Mucosa of descending colon (tissue), 3 donors: ENCODE results near the gene SLC26A6. TPM values are rescaled to one million over a fixed set of nuclear protein-coding genes. Genes with fewer than 3 reads are reported as not detected.

ENCODE experiments used
- ATAC-seq: fragments of 200-7000 bp; cut with Tn5 transposase; one replicate; pipeline ENCODE4 v1.9.1; 2020; ENCODE audit warnings: mild to moderate bottlenecking, moderate library complexity
- DNase-seq, 3 donors: peaks; one replicate each; pipeline ENCODE4 v3.0.0-alpha.2; 2020
- H3K36me3 ChIP-seq: fragments of 200-600 bp; one replicate; pipeline ENCODE4 v1.8.0; 2021; ENCODE audit warnings: low read depth, mild to moderate bottlenecking
- H3K4me1 ChIP-seq: fragments of 200-600 bp; one replicate; pipeline ENCODE4 v1.8.0; 2021; ENCODE audit warnings: low read depth, mild to moderate bottlenecking
- H3K4me3 ChIP-seq: fragments of 200-600 bp; one replicate; pipeline ENCODE4 v1.8.0; 2021; ENCODE audit warnings: mild to moderate bottlenecking
- H3K9me3 ChIP-seq: fragments of 200-600 bp; one replicate; pipeline ENCODE4 v1.8.0; 2021; ENCODE audit warnings: mild to moderate bottlenecking
- intact Hi-C, 2 donors: fragments of 100-400 bp; cut with DNase I in 1 of 2; cut with micrococcal nuclease in 1 of 2; formaldehyde crosslinking; loops; one replicate each; pipeline versions ENCODE4 v1.11.0 to v1.11.1; 2022; cut with DNase I, micrococcal nuclease
- total RNA-seq, 3 donors: library from RNA; stranded (reverse); fragmentation: NEBNext Ultra II Directional in 2 of 3; extraction: Animal tissue kit (Norgen Biotek cat#: 25700) in 2 of 3; gene quantifications; one replicate each; pipeline versions ENCODE4 v1.2.1 to v1.2.4, GENCODE V29; 2021 to 2023
- TF ChIP-seq, protein P1 (sequence below): fragments of 200-600 bp; IDR thresholded peaks from one replicate; pipeline ENCODE4 v1.8.0; 2022; ENCODE audit warnings: antibody characterized with exemption, mild to moderate bottlenecking
- donor health status: DM: no; HTN: no; CAD: no; lungs with moderate emphysema.
- donor health status: DM: no; HTN: no; CAD: no.
- donor health status: DM: no; HTN: yes; CAD: no.

The SLC26A6 gene
- total RNA-seq, 3 donors from 2014 or later: 78.6 to 161 (median 104) TPM

DNA sequence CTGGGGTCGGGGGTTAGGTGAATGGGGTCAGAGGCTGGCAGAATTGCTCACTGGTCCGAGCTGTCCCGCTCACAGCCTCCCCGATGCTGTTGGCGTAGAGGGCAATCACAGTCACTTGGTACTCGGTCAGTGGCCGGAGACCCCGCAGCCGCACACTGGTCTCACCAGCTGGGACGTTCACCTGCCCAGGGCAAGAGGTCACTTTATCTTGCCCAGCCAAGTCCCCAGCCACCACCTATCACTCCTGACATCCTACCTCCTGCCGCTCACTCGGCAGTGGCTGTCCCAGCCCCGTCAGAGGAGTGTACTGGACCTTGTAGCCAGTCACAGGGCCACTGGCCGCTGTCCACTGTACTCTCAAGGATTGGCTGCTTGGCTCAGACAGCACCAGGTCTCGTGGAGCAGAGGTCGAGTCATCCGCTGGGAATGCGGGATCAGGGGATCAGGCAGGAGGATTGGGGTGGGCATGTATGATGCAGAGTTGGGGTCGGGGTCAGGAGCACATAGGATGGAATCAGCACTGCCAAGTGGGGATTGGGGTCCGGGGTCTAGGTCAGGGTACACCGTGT is 42.7 kb downstream of the SLC26A6 start:
- ATAC-seq (no peak), DNase-seq (no peak)
- Histone ChIP-seq H3K9me3 (no peaks in the 10 kb centered on the region), H3K4me1 (peaks cover 15% of the 10 kb centered on the region), H3K4me3 (no peak overlapping the region), H3K36me3 (no peaks in the 10 kb centered on the region)
- TF ChIP-seq, protein P1, sequence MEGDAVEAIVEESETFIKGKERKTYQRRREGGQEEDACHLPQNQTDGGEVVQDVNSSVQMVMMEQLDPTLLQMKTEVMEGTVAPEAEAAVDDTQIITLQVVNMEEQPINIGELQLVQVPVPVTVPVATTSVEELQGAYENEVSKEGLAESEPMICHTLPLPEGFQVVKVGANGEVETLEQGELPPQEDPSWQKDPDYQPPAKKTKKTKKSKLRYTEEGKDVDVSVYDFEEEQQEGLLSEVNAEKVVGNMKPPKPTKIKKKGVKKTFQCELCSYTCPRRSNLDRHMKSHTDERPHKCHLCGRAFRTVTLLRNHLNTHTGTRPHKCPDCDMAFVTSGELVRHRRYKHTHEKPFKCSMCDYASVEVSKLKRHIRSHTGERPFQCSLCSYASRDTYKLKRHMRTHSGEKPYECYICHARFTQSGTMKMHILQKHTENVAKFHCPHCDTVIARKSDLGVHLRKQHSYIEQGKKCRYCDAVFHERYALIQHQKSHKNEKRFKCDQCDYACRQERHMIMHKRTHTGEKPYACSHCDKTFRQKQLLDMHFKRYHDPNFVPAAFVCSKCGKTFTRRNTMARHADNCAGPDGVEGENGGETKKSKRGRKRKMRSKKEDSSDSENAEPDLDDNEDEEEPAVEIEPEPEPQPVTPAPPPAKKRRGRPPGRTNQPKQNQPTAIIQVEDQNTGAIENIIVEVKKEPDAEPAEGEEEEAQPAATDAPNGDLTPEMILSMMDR: no peak
- intact Hi-C loops: no loop called here

DNA sequence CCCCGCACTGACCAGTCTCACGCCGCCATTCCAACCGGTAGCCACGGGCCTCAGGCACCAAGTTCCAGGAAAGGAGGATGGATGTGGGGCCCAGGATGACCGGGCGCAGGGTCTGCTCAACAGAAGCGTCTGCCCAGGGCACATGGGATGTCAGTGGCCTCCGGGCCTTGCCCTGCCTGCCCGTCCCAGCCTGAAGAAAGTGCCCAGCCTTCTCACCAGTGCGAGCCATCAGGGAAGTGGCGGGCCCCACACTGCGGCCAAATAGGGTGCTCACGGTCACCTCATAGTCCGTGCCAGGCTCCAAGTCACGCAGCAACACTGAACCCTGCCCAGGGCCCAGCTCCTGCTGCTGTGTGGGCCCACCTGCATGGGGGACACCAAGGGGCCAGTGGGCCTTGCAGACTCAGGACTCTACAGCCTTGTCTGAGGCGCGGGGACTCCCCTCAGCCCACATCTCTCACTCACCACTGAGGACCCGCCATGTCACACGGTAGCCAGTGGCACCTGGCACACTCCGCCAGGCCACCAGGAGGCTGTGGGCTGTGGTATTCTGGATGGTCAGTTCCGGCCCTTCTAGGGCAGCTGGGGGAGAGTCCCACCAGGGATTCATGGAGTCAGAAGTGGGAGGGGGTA is 43.3 kb downstream of the SLC26A6 start:
- no peak for DNase-seq
- Histone ChIP-seq H3K36me3 (no peaks in the 10 kb centered on the region), H3K9me3 (no peaks in the 10 kb centered on the region), H3K4me3 (no peak overlapping the region), H3K4me1 (peaks cover 15% of the 10 kb centered on the region)
- no peak for ATAC-seq
- TF ChIP-seq, protein P1: no peak
- intact Hi-C loops: no loop called here

DNA sequence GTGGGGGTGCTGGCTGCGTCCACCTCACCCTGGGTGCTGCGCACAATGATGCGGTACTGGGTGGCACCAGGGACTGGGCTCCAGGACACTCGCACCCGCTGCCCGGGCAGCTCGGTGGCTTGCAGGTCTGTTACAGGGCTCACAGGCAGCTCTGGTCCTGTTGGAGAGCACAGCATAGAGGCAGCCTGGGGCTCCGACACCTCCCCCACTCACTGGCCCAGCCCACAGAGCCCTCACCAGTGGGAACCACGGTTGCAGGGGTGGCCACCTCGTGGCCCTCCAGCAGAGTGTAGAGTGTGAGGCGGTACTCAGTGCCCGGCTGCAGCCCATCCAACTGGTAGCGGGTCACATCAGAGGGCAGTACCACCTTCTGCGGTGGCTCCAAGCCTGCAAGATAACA is 43.8 kb downstream of the SLC26A6 start:
- DNase-seq (no peak), ATAC-seq (no peak)
- intact Hi-C loops: no loop called here
- Histone ChIP-seq H3K36me3 (no peaks in the 10 kb centered on the region), H3K4me3 (no peak overlapping the region), H3K9me3 (no peaks in the 10 kb centered on the region), H3K4me1 (peaks cover 15% of the 10 kb centered on the region)
- TF ChIP-seq, protein P1: no peak

DNA sequence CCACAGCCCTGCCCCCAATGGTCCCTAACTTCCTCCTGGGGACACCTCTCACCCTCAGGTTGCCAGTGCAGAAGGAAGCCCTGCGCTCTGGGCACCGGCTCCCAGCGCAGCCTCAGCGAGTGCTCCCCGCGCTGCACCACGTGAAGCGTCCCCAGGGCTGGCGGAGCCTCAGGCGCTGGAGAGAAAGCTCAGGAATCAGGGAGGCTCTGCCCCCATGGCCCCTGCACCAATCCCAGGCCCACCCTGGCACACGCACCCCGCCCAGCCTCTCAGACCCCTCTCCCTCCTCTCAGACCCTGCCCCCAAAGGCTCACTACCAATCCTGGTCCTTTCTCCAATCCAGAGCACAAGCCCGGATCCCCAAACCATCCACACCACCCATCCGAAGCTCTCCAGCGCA is 47.0 kb downstream of the SLC26A6 start:
- no peak overlapping the region for H3K4me3 ChIP-seq
- ATAC-seq: no peak

DNA sequence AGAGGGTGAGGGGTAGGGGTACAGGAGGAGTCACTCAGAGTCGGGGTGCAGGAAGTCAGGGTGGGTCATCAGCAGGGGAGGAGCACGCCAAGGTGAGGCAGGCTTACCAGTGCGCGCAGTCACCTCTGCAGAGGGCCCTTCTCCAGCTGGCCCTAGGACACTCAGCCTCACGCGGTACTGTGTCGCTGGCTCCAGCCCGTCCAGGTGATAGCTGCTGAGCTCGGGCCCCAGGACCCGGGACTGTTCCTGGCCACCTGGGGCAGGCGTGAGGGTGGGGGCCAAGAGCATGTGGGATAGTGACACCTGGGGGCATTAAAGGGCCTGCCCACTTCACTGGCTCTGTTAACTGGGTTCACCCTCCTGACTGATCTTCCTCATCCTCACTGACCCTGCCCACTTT is 47.6 kb downstream of the SLC26A6 start:
- TF ChIP-seq, protein P1: no peak
- no peak for ATAC-seq
- DNase-seq: no peak
- no peaks in the 10 kb centered on the region for H3K4me1 ChIP-seq
- no peaks in the 10 kb centered on the region for H3K36me3 ChIP-seq
- no peak overlapping the region for H3K4me3 ChIP-seq
- H3K9me3 ChIP-seq: no peaks in the 10 kb centered on the region
- intact Hi-C loops: no loop called here

More for the DNA sequence above, 47.0 kb downstream of the SLC26A6 start:
- Histone ChIP-seq H3K36me3 (no peaks in the 10 kb centered on the region), H3K9me3 (no peaks in the 10 kb centered on the region), H3K4me1 (no peaks in the 10 kb centered on the region)
- intact Hi-C loops: no loop called here
- TF ChIP-seq, protein P1: no peak
- DNase-seq: no peak
